NCI-H2107 (cell line): Measurements from ENCODE around the gene AMTN.
"Not testable (repeated sequence)": the region's sequence is repeated elsewhere in the genome, so short reads cannot be mapped to it uniquely, and the experiment has no call there.

Source experiments
- DNase-seq: peaks from one replicate; lab custom pipeline; 2025; lab: John Stamatoyannopoulos, UW

Gene AMTN

DNA sequence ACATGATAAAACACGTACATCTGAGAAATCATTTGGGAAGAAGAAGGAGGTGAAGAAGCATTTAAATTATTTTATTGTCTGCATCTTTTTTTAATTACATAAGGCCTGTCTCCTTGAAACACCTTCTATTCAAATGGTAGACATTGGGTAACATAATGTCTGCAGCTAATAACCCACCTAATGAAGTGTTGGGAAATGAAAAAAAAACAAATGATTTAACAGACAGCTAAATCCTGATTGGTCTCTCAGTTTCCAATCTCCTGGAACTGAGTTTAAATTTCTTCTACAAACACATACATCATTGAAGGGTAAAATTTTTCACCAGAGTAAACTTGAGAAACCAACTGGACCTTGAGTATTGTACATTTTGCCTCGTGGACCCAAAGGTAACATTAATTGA lies at the start of gene AMTN:
Gene AMTN (plus strand): TSS at position 301 of the 400 bp plus-strand sequence. CDS start 209 bp downstream, outside the sequence.
- no peak for DNase-seq

DNA sequence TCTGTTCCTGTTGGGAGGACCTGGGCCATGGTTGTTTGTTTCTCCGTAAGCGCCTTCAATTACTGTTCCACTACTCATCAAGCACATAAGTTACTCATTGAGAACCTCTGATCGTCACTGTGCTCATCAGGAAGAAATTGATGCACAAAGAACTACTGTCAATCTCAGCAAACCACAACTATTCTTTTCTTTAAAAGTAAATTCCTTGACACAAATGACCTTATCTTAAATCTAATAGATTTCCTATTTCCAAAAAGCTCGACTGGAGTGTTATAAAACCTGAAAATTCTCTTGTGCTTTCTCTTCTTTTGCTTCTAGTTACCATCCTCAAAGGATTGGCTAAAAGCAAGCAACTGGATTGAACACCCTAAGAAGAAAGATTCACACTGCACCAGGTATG lies 46.5 kb upstream of the AMTN start, which contains the start of gene MUC7:
Gene MUC7 (plus strand): TSS at position 301 of the 400 bp plus-strand sequence. CDS start 1,825 bp downstream, outside the sequence.
- no peak for DNase-seq

DNA sequence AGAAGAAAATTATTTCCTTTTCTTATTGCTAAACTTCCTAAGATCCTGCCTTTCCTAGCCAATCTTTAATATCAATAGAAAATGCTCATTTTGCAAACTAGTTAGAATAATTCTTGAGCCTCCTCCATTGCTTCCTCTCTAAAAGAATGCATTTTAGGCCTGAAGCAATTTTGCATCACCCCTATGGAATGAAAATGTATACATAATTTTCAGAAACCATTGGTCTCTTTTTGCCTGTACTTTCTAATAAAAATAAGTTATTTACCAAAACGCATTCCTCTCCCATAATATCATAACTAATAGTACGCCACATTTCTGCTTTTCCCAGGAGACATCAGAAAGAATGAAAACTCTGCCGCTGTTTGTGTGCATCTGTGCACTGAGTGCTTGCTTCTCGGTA lies 44.7 kb upstream of the AMTN start:
- DNase-seq, result no peak

DNA sequence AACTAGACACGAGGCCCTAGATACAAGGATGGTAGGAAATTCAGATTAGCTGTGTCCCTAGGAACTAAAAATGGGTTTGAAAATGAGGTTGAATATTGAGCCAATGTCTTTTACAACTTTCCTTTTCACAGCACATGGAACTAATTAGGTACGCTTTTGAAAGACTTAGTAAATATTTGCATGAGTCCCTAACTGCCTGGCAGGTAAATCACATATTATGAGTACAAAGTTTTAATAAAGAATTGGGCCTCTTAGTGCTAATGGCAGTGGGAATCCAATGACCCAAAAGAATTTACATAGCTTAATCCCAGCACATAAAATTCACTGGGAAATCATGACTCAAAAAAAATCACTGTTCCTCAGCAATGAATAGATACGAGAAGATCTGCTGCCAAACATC lies 29.6 kb upstream of the AMTN start:
- DNase-seq, result no peak

DNA sequence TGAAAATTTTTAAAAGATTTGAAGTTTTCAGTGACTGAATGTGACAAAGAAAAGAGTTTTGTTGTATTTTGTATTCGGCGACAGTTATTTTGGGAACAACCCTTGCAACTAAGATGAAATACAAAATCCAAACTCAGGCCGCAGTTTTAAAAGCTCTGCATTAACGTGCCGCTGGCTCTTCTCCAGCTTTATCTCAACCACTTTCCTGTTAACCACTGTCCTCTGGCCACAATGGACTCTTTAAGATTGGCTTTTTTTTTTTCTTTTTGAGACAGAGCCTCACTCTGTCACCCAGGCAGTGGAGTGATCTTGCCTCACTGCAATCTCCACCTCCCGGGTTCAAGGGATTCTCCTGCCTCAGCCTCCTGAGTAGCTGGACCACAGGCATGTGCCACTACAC lies 22.1 kb upstream of the AMTN start:
- no peak for DNase-seq

DNA sequence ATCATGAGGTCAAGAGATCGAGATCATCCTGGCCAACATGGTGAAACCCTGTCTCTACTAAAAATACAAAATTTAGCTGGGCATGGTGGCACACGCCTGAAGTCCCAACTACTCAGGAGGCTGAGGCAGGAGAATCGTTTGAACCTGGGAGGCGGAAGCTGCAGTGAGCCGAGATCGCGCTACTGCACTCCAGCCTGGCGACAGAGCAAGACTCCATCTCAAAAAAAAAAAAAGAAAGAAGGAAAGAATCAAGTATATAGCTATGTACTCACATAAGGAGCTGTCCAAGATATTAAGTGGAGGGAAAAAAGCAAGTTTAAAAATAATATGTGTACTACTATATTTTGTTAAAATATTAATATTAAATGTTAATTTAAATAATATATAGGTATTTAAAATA lies 16.5 kb upstream of the AMTN start:
- not testable (repeated sequence) for DNase-seq

DNA sequence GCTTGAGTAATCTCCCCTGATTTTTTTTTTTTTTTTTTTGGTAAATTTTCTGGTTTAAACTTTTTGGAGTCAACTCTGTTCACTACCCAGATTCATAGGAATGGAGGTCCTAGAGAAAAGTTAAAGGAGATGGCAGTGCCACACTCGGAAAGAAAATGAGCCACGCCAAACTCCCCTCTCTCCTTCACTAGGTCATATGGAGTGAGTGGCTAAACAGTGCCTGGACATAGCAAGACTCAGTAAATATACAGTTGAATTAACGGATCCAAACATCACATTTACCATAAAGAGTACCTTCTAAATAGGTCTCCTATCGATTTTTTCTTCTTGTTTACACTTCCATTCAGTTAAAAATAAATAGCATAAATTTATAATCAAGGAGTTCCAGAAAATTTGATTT lies 13.6 kb upstream of the AMTN start:
- no peak for DNase-seq

GRCh38 chr4:70505151-70505748 lies 13.1 kb upstream of the AMTN start:
- DNase-seq, result no peak

DNA sequence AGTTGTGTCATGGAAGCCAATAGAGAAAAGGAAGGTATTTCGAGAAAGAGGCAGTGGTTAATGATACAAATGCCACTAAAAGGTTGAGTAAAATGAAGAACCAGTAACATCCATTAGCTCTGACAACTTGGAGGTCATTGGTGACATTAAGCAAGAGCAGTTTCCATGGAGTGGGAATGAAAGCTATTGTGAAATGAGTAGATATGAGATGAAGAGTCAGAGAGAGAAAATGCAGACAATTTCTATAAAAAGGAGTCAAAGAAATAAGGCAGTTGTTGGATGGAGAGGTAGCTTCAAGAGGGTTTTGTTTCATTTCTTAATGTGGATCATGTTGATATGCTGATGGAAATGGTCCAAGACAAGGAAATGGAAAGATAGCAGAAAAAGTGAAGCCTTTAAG lies 9.6 kb upstream of the AMTN start:
- no peak for DNase-seq

- no peak for DNase-seq
Measured at GRCh38 chr4:70511365-70511764, 7.0 kb upstream of the AMTN start.

GRCh38 chr4:70515367-70516250 lies 2.8 kb upstream of the AMTN start:
- DNase-seq, result no peak

DNA sequence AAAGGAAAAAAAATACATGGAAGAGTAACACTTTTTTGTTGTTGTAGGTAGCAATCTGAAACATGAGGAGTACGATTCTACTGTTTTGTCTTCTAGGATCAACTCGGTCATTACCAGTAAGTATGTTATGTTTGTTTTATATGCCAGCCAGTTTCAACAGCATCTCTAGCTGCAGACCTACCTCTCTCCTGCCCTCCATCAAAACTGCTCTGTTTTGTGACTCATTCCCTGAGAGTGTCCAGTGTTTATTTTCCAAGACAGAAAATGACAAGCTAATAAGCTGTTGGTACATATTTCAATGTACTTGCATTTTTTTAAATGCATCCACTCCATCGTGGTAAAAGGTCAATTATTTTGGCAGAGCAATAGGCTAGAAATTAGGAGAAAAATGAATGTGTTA lies 347 bp downstream of the AMTN start:
- DNase-seq, result no peak

GRCh38 chr4:70522626-70523025 lies 4.3 kb downstream of the AMTN start:
- no peak for DNase-seq

DNA sequence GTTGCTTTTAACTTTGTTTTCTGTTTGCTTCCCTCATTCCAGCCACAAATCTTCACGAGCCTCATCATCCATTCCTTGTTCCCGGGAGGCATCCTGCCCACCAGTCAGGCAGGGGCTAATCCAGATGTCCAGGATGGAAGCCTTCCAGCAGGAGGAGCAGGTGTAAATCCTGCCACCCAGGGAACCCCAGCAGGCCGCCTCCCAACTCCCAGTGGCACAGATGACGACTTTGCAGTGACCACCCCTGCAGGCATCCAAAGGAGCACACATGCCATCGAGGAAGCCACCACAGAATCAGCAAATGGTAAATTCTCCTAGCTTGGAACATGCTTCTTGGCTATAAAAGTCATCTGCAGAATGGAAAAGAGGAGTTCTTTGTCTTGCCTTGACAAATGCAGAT lies 12.6 kb downstream of the AMTN start:
- no peak for DNase-seq

- no peak for DNase-seq
Measured at GRCh38 chr4:70531981-70532380, 13.6 kb downstream of the AMTN start.

- DNase-seq, result no peak
Measured at GRCh38 chr4:70533211-70533610, 14.8 kb downstream of the AMTN start.

- no peak for DNase-seq
Measured at GRCh38 chr4:70533791-70534190, 15.4 kb downstream of the AMTN start.

DNA sequence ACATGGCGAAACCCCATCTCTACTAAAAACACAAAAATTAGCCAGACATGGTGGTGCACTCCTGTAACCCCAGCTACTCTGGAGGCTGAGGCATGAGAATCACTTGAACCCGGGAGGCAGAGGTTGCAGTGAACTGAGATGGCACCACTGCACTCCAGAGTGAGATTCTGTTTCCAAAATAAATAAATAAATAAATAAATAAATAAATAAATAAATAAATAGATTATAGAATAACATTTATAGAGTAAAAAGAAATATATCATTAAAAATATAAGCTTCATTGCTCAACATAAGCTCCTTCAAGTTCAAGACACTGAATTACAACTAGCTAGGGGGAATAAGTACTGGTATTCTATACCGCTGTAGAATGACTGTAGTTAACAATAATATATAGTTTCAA lies 16.5 kb downstream of the AMTN start:
- DNase-seq, result not testable (repeated sequence)

GRCh38 chr4:70538869-70539268 lies 20.5 kb downstream of the AMTN start:
- DNase-seq, result no peak

- no peak for DNase-seq
Measured at GRCh38 chr4:70544279-70544868, 26.0 kb downstream of the AMTN start.

DNA sequence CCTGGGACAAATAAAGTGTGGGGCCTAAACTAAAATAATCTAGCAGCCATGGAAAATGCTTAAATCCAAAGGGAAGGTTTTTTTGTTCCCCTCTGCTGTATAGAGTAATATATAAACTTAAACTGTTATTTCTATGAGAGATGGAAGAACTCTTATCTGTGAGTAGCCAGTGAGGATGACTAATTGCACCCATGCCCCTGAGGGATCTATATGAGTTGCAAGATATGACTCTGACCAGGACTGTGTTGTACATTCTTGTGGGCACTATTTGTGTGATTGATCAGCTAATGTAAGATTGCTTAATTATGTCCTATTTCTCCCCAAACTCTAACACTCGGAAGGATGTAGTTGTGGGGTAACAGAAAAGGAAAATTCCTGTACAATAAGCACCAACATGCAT lies 38.5 kb downstream of the AMTN start:
- no peak for DNase-seq

- DNase-seq, result no peak
Measured at GRCh38 chr4:70559211-70559830, 41.0 kb downstream of the AMTN start.

- no peak for DNase-seq
Measured at GRCh38 chr4:70559924-70560323, 41.6 kb downstream of the AMTN start.
